Measurements from ENCODE around the gene CDK8. TPM values are rescaled to one million over a fixed set of nuclear protein-coding genes. Genes with fewer than 3 reads are reported as not detected.
"Not testable (repeated sequence)": the region's sequence is repeated elsewhere in the genome, so short reads cannot be mapped to it uniquely, and the experiment has no call there.

The CDK8 gene
- total RNA-seq, 1 donor from 2014 or later, result 11.1 TPM

DNA sequence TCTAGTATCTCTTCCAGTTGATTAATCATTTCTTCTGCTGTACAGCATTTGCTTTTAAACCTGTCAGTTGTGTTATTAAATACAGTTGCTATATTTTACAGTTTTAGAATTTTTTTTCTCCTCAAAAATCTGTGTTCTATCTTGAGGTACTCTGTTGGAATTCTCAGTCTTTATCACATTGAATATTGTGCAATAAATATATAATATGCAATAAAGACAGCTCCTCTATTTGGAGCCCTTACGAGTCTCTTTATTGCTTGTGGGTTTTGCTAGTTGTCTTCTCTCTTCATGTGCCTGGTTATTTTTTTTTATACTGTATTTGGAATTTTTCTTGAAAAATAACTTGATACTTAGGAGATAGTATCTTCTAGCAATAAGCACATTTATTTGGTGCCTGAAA, 51.7 kb downstream of the CDK8 start:
- Histone ChIP-seq H3K27ac (replicated peaks) (no peak overlapping the region), H3K36me3 (no peaks in the 10 kb centered on the region), H3K27me3 (ENCODE audit: low read depth) (no peaks in the 10 kb centered on the region), H3K4me3 (no peak overlapping the region), H3K9me3 (replicated peaks) (no peaks in the 10 kb centered on the region), H3K4me1 (peaks cover 56% of the 10 kb centered on the region)
- TF ChIP-seq, protein P1, sequence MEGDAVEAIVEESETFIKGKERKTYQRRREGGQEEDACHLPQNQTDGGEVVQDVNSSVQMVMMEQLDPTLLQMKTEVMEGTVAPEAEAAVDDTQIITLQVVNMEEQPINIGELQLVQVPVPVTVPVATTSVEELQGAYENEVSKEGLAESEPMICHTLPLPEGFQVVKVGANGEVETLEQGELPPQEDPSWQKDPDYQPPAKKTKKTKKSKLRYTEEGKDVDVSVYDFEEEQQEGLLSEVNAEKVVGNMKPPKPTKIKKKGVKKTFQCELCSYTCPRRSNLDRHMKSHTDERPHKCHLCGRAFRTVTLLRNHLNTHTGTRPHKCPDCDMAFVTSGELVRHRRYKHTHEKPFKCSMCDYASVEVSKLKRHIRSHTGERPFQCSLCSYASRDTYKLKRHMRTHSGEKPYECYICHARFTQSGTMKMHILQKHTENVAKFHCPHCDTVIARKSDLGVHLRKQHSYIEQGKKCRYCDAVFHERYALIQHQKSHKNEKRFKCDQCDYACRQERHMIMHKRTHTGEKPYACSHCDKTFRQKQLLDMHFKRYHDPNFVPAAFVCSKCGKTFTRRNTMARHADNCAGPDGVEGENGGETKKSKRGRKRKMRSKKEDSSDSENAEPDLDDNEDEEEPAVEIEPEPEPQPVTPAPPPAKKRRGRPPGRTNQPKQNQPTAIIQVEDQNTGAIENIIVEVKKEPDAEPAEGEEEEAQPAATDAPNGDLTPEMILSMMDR (IDR thresholded peaks at IDR 0.05; ENCODE audit: borderline replicate concordance), result no peak
- intact Hi-C loops (cut with micrococcal nuclease), result no loop called here
- DNase-seq, result no peak

DNA sequence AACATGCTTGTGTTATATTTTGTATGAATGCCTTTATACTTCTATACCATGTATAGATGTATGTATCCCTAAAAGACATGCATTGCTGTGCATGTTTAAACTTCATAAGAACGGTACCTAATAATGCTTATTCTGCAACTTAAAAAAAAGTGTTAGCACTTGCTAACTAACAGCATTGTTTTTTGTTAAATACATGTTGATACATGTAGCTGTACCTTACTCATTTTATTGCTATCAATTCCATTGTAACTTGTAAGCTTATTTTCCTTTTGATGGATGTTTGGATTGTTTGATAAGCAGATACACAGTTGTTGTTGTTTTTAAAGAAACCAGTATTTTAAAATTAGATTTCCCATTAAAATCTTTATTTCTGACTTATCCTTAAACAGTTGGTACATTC, 53.8 kb downstream of the CDK8 start:
- Histone ChIP-seq H3K27me3 (ENCODE audit: low read depth) (no peaks in the 10 kb centered on the region), H3K9me3 (replicated peaks) (no peaks in the 10 kb centered on the region), H3K36me3 (no peaks in the 10 kb centered on the region), H3K4me1 (peaks cover 39% of the 10 kb centered on the region), H3K27ac (replicated peaks) (no peak overlapping the region), H3K4me3 (no peak overlapping the region)
- DNase-seq, result no peak
- intact Hi-C loops (cut with micrococcal nuclease), result no loop called here
- TF ChIP-seq, protein P1 (IDR thresholded peaks at IDR 0.05; ENCODE audit: borderline replicate concordance), result no peak

DNA sequence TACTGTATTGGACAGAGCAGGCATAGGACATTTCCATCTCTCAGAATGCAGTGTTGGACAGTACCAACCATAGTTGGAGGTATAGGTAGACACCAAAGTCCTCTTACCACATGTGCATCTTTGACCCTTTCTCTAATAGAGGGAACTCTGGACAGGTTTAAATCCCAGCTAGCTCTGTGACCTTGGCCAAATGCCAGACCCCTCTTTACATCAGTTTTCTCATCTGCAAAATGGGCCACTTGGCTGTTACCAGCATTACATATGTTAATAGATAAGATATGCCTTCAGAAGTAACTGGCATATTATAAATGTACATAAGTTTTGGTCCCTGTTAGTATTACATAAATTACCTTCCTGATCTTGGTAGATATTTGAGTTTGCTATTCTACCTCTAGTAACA, 54.3 kb downstream of the CDK8 start:
- no peak for DNase-seq
- no peaks in the 10 kb centered on the region for H3K36me3 ChIP-seq
- H3K4me3 ChIP-seq, result no peak overlapping the region
- H3K4me1 ChIP-seq, result peaks cover 39% of the 10 kb centered on the region
- intact Hi-C loops (cut with micrococcal nuclease), result no loop called here
- TF ChIP-seq, protein P1 (IDR thresholded peaks at IDR 0.05; ENCODE audit: borderline replicate concordance), result no peak
- no peaks in the 10 kb centered on the region for H3K27me3 ChIP-seq (ENCODE audit: low read depth)
- H3K9me3 ChIP-seq (replicated peaks), result no peaks in the 10 kb centered on the region
- H3K27ac ChIP-seq (replicated peaks), result no peak overlapping the region

DNA sequence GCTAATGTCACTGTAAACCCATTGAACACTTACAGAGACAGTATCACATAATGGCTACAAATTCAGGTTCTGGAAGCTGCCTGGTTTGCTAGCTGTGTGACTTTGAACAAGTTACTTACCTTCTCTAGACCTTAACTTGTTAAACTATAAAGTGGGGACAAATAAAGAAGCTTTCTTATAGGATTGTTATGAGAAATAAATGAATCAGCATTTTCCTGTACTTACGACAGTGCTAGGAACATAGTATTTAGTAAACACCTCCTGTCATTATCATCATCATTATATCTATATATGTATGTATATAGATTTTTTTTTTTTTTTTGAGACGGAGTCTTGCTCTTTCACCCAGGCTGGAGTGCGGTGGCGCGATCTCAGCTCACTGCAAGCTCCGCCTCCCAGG, 54.9 kb downstream of the CDK8 start:
- DNase-seq, result no peak
- H3K27me3 ChIP-seq (ENCODE audit: low read depth), result no peaks in the 10 kb centered on the region
- intact Hi-C loops (cut with micrococcal nuclease), result no loop called here
- H3K4me3 ChIP-seq, result no peak overlapping the region
- H3K9me3 ChIP-seq (replicated peaks), result no peaks in the 10 kb centered on the region
- no peak overlapping the region for H3K27ac ChIP-seq (replicated peaks)
- no peaks in the 10 kb centered on the region for H3K36me3 ChIP-seq
- peaks cover 44% of the 10 kb centered on the region for H3K4me1 ChIP-seq
- TF ChIP-seq, protein P1 (IDR thresholded peaks at IDR 0.05; ENCODE audit: borderline replicate concordance), result no peak

DNA sequence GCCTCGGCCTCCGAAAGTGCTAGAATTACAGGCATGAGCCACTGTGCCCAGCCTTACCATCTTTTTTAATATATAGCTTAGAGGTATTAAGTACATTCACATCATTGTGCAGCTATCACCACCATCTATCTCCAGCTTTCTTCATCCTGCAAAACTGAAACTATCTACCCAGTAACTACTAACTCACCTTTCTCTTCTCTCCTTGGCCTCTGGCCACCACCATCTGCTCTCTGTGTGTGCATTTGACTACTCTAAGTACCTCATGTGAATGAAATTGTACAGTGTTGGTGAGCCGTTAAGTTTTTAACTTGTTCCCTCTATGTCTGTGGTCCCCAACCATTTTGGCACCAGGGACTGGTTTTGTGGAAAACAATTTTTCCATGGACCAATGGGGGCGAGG, 56.1 kb downstream of the CDK8 start:
- DNase-seq, result no peak
- H3K27ac ChIP-seq (replicated peaks), result no peak overlapping the region
- no peaks in the 10 kb centered on the region for H3K27me3 ChIP-seq (ENCODE audit: low read depth)
- no peak overlapping the region for H3K4me3 ChIP-seq
- TF ChIP-seq, protein P1 (IDR thresholded peaks at IDR 0.05; ENCODE audit: borderline replicate concordance), result no peak
- H3K9me3 ChIP-seq (replicated peaks), result no peaks in the 10 kb centered on the region
- no peaks in the 10 kb centered on the region for H3K36me3 ChIP-seq
- H3K4me1 ChIP-seq, result peaks cover 44% of the 10 kb centered on the region
- intact Hi-C loops (cut with micrococcal nuclease), result no loop called here

DNA sequence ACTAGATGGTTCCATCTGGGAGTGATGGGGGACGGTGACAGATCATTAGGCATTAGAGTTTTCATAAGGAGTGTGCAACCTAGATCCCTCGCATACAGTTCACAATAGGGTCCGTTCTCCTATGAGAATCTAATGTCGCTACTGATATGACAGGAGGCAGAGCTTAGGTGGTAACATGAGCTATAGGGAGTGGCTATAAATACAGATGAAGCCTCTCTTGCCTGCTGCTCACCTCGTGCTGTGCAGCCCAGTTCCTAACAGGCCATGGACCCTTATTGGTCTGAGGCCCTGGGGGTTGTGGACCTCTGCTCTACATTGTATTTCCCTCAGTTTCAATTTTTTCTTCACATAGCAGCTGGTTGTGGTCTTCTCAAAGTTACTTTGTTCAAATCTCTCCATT, 56.5 kb downstream of the CDK8 start:
- Histone ChIP-seq H3K4me1 (peaks cover 44% of the 10 kb centered on the region), H3K27me3 (ENCODE audit: low read depth) (no peaks in the 10 kb centered on the region), H3K27ac (replicated peaks) (no peak overlapping the region), H3K9me3 (replicated peaks) (no peaks in the 10 kb centered on the region), H3K4me3 (no peak overlapping the region), H3K36me3 (no peaks in the 10 kb centered on the region)
- intact Hi-C loops (cut with micrococcal nuclease), result no loop called here
- TF ChIP-seq, protein P1 (IDR thresholded peaks at IDR 0.05; ENCODE audit: borderline replicate concordance), result no peak
- no peak for DNase-seq

DNA sequence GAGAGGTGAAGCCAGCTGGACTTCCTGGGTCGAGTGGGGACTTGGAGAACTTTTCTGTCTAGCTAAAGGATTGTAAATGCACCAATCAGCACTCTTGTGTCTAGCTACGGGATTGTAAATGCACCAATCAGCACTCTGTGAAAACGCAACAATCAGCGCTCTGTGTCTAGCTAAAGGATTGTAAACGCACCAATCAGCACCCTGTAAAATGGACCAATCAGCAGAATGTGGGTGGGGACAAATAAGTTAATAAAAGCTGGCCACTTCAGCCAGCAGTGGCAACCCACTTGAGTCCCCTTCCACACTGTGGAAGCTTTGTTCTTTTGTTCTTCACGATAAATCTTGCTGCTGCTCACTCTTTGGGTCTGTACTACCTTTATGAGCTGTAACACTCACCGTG, 58.1 kb downstream of the CDK8 start:
- H3K27ac ChIP-seq (replicated peaks); H3K36me3 ChIP-seq; DNase-seq; H3K4me3 ChIP-seq; H3K27me3 ChIP-seq (ENCODE audit: low read depth); intact Hi-C loops (cut with micrococcal nuclease); H3K9me3 ChIP-seq (replicated peaks): not testable (repeated sequence)
- H3K4me1 ChIP-seq, result peaks cover 36% of the 10 kb centered on the region

DNA sequence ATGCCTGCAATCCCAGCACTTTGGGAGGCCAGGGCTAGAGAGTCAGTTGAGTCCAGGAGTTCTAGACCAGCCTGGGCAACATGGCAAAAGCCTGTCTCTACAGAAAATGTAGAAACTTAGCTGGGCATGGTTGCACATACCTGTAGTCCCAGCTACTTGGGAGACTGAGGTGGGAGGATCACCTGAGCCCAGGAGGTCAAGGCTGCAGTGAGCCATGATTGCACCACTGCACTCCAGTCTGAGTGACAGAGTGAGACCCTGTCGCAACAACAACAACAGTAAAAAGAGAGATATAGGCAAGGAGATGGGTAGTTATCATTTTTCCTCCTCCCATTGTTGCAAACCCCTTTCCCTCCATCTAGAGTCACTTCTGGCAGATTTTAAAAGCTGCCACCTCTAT, 62.2 kb downstream of the CDK8 start:
- H3K4me3 ChIP-seq; H3K9me3 ChIP-seq (replicated peaks); H3K27ac ChIP-seq (replicated peaks); intact Hi-C loops (cut with micrococcal nuclease); DNase-seq; H3K36me3 ChIP-seq; H3K27me3 ChIP-seq (ENCODE audit: low read depth): not testable (repeated sequence)
- H3K4me1 ChIP-seq, result peaks cover 28% of the 10 kb centered on the region

Measured in left ventricle myocardium inferior (tissue), 1 donor.